ENCODE measurements around the gene TSPYL1.
"Not testable (repeated sequence)": the region's sequence is repeated elsewhere in the genome, so short reads cannot be mapped to it uniquely, and the experiment has no call there.

TSPYL1 gene

DNA sequence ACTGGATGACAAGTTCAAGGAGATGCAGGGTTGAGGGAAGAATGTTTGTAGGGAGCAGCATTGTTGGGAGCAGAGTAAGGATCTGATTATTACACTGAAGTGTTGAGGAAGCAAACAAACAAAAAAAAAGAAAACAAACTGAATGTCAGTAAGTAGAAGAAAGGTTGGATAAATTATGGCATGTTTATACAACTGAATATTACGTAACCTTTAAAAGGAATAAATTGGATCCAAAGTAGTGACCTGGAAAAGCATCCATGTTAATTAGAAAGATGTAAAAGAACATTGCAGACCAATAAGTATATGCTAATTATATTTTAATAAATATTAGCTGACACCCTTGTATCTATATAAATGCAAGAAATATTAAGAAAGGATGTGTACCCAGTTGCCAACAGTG is 12.8 kb upstream of the TSPYL1 start:
- no peak for DNase-seq

DNA sequence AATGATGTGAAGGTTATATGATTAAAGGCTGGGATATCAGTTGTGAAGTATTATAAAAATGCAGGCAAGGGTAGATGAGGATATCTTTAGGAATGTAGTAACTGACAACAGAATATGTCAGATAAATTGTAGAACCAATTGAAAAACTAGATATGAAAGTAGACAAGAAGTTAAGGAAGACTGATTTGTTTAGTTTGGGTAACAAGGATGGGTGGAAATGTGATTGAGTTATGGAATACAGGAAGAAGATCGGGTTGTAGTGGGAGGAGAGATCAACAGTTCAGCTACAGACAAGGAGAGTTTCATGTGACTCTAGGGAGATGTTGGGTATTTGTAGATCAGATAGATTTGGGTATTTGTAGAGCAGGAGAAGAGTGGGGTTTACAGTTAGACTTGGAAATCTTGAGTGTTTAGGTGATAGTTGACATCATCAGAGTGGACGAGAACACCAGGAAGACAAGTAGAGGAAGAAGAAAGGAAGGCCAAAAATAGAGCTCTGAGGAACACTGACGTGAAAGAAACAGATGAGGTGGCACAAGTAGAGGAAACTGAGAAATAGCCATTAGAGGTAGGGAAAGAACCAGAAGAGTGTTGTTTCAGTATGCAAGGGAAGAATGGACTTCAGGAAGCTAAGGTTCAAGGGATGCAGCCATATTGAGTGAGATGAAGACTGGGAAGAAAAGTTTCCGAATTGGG is 12.1 kb upstream of the TSPYL1 start:
- DNase-seq, result no peak

DNA sequence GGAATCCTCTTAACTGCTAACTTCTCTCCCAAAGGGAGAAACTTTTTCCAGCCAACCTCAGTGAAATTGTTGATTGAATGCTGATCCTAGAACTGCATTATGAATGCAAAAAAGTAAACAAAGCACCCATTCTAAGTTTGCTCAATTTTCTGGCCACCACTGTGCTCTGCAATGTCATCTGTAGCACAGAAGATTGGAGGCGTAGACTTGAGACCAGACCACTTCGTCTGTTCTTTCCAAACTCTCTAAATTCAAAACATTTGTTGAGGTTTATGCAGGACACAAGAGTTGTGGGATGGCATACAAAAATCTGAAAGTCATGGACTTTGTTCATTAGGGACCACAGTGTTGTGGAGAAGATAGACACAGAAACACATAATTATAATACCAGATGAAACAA is 11.1 kb upstream of the TSPYL1 start:
- DNase-seq, result no peak

DNA sequence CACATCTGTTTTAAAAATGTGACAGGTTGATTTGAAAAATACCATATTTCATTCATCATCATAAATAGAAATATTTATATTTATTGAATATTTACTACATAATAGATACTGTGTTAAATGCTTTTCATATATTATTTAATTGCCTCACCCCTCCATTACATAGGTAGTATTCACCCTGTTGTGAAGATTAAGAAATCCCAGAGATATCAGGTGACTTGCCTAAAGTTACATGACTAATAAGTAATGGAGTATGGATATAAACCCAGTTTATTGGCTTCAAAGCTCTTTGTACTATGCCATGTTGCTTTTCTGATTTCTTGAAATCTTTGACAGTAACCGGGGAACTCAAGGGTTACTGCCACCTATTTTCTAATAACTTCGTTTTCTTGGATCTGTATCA is 10.1 kb upstream of the TSPYL1 start:
- no peak for DNase-seq

DNA sequence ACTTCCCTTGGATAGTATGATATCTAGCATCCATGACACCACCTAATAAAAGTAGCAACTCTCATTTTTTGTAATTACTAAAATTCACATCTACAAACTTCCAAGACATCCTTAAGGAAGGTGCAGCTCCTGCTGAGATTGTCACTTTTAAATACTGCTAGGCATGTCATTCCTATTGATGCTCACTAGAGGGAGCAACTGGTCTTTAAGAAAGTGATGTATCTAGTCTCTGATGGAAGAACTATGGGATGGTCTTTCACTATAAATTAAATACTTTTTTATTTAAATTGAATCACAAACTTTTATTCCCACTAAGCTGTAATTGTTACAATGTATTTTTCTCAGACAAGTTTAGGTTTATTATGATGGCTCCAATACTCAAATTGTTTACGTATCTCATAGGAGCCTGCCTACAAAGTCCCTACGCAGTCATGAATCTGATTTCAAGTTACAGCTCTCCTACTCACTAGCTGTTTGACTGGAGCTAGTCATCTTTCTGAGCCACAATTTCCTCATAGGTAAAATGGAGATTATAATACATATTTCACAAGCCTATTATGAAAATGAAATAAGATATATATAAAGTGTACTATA is 8.1 kb upstream of the TSPYL1 start:
- no peak for DNase-seq

DNA sequence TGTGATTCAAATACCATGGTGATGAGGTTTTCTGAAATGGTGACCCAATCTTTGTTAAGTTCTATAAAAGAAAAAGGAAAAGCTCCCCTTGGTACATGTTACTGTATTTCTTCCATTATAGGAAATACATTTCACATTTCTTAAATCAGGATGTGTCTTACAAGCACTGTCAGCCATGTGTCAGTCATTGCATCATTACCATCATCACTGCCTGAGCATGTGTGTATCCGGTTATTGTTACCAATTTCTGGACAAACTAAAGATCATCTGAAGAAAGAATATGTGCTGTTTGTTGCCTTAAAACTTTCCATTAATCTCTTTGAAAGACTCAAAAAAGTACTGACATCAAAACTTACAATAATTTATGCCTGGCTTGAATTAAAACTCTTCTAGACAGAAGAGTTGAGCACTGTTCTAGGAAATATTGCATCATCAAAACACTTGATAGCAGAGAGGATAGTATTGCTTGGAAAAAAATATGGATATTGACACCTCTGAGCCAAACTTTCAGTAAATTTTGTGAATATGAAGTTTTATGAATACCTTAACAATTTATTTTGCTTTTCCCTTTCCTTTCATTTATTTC is 7.1 kb upstream of the TSPYL1 start:
- DNase-seq, result no peak

DNA sequence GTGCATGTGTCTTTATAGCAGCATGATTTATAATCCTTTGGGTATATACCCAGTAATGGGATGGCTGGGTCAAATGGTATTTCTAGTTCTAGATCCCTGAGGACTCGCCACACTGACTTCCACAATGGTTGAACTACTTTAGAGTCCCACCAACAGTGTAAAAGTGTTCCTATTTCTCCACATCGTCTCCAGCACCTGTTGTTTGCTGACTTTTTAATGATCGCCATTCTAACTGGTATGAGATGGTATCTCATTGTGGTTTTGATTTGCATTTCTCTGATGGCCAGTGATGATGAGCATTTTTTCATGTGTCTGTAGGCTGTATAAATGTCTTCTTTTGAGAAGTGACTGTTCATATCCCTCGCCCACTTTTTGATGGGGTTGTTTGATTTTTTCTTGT is 5.3 kb upstream of the TSPYL1 start:
- not testable (repeated sequence) for DNase-seq

DNA sequence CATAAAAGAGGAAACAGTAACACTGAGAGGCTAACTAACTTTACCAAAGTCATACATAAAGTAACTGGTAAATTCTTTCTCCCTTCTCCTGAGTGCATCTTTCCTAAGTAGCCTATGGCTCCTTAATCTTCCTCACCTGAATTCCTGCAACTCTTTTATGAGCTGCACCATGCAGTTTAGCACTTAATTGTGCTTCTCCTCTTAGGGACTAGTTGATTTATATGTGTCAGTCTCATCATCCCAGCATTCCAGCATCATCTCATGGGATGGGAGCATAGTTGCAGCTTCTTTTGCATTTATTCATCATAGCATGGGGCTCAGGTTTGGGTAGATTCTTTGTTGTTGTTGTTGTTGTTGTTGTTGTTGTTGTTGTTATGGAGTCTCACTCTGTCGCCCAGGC is 3.5 kb upstream of the TSPYL1 start:
- DNase-seq, result no peak

DNA sequence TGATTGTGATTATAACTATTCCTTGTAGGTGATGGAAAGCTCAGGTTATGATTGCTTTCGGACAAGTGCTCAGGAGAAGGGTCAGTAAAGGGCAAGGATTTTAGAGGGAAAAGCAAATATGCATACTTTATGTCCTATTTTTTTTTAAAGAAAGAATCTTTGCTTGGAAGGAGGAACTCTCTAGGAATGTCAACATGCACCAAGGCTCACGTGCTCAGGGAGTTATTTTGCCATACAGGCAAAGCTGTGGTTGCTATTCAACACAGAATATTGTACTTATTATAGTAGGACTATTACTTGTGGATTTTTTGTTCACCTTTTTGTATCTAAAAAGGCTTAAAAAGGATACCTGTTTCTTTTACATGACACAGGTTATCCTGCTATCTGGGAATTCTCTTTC is 3.0 kb upstream of the TSPYL1 start:
- DNase-seq, result no peak

DNA sequence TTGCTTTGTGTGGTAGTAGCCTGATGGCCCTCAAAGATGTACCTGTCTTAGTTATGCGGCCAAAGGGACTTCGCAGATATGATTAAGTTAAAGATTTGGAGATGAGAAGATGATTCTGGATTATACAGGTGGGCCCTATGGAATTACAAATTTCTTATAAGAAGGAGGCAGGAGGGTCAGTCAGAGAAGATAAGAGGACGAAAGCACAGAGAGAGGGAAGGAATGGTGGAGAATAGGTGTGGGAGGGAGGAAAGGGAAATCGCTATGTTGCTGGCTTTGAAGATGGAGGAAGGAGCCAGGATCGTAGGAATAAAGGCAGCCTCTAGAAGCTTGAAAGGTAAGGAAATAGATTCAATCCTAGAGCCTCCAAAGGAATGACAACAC is 1.2 kb upstream of the TSPYL1 start:
- DNase-seq, result no peak

DNA sequence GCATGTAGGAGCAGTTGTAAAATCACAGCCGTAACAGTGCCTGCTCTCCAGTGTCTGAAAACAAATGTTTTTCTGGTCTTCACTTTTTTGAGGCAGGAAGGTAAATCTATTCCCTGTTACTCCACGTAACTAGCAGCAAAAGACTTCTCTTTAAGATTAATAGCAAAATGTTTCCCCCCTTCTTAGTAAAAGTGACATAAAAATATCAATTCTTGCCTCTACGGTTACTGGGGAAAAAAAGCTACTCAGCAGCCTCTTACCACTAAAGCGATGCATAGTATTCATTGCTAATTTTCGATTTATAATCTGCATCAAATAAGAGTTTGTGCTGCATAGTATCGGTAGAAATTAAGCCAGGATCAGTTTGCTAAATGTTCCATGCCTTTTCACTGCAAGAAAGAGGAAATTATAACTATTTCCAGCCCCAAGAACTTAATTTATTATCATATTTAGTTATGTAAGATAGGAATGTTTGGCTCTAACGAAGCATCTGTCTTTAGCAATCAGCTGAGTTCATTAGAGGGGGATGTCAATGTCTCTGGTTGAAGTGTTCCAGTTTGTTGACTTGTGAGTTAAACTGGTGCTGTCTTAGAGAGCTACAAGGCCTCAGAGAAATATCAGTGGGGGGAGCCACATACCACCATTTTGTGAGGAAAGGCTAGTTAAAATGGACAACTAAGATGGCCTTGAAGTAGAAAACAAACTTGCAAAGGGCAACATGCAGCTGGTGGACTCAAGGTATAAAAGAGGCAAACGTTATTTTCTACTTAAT is 617 bp upstream of the TSPYL1 start:
- no peak for DNase-seq

DNA sequence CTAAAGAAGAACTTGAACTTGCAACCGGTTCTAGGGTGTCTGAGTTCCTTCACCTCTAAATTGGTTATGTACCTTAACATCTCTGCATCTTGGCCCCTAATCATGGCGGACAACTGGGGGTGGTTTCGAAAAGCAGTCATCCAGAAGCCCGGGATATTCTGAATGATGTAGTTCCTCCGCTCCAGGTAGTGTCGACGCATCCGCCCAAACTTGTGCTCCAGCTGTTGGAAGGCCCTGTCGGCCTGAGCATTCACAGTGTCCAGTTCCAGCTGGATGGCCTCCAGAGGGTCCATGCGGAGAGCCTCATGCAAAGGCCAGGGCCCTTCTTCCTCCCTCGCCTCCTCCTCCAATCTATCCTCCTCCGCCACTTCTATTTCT is 887 bp downstream of the TSPYL1 start:
- peak; percentile 79 for DNase-seq

DNA sequence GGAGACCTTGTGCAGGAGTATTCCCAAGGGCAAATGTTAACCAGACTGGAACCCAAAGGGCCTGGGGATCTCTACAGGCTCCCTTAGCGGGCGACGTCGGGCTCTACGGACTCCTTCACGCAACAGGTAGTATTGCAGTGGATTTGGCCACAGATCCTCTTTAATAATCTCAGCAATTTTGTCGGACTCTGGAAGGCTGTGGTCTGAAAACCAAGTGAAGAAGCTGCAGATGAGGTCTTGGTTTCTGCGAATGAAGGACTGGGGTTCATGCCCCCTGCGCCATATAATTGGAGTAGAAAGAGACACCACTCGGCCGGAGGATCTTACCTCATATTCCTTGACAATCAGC is 1.3 kb downstream of the TSPYL1 start:
- DNase-seq, result no peak

DNA sequence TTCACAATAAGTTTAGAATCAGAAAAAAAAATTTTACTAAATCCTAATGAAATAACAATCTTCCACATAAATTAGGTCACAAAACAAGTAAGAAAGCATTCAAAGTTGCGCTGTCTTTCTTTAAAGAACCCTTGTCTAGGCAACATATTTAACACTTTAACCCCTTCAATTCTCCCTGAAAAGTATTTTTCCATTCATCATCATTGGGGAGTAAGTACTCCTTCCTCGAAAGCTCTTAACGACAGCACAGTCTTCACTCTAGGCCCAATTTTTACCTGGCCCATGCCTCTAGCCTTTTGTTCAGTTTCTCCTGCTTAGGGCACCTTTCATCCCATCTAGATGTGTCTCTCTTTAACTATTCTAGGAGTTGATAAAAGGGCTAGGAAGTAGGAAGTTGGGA is 2.6 kb downstream of the TSPYL1 start:
- DNase-seq, result no peak

DNA sequence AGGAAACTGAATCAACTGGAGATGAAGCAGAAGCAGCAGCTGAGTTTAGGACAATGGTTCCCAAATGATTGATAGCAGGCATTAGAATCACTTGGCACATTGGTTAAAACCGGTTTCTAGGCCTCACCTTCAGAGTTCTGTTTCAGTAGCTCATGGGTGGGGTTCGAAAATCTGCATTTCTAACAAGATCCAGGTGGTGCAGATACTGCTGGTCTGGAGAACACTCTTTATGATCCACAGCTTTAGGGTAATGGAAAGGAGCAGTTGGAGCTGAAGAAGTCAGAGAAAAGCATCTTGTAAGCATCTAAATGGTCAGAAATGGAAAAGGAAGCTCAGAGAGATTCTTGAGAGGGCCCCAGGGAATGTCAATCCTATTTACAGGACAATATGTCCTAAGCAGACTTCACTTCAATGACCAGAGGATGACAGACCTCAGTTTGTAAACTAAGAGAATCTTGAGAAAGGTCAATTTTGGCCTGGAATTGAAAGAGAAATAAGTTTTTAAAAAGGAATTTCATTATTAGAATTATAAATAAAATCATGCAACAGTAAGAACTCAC is 8.5 kb downstream of the TSPYL1 start:
- no peak for DNase-seq

DNA sequence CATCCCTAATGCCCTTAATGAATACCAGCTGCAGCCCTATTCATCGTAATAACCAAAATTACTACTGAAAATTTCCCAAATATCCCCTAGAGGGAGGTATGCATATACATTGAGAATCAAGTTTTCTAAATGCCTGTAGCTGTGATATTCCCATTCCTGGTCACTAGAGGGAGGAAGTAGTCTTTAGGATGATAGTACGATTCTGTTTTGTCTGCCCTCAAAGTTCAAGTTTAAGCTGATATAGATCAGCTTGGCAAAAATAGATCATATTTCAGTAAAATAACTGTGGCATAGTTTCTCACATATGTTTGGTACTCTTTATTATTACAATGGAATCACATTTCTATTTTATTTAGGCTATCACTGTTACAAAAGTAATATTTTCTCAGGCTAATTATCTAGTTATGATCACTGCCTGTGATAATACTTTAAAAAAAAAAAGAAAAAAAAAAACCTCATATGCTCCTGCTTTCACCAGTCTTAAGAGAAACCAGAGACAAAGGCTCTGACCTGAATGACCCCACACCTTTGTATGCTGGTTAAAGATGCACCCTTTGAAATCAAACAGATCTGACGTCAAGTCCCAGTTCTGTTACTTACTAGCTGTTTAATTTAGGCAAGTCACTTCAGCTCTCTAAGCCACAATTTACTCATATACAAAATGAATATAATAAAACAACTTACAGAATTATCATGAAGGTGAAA is 11.0 kb downstream of the TSPYL1 start:
- DNase-seq, result no peak

DNA sequence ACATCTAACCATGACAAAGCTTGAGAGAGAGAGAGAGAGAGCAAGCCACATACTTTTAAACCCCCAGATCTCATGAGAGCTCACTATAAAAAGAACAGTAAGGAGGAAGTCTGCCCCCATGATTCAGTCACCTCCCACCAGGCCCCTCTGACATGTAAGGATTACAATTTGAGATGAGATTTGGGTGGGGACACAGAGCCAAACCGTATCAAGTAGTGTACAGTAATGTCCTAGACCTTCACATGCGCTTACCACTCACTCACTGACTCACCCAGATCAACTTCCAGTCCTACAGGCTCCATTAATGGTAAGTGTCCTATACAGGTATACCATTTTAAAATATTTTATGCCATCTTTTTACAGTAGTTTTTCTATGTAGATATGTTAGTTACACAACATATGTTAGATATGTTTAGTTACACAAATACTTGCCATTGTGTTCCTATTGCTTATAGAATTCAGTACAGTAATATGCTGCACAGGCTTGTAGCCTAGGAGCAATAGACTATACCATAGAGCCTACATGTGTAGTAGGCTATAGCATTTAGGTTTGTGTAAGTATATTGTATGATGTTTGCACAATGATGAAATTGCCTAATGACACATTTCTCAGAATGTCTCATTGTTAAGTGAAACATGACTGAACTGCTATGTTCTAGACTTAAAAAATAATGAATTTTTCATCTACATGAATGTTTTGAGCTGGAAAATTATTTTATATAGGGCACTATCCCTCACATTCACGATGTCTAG is 11.7 kb downstream of the TSPYL1 start:
- DNase-seq, result no peak

DNA sequence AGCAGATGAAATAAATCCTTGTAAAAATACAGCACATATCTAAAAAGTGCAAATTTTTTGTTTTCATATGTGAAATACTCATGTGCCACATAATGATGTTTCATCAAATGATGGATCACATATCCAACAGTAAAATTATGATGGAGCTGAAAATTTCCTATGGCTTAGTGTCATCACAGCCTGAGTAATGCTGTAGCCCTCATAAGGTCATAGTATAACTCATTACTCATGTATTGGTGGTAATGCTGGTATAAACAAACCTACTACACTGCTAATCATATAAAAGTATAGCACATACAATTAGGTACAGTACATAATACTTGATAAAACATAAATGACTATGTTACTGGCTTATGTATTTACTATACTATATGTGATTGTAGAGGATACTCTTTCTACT is 12.9 kb downstream of the TSPYL1 start:
- no peak for DNase-seq

DNA sequence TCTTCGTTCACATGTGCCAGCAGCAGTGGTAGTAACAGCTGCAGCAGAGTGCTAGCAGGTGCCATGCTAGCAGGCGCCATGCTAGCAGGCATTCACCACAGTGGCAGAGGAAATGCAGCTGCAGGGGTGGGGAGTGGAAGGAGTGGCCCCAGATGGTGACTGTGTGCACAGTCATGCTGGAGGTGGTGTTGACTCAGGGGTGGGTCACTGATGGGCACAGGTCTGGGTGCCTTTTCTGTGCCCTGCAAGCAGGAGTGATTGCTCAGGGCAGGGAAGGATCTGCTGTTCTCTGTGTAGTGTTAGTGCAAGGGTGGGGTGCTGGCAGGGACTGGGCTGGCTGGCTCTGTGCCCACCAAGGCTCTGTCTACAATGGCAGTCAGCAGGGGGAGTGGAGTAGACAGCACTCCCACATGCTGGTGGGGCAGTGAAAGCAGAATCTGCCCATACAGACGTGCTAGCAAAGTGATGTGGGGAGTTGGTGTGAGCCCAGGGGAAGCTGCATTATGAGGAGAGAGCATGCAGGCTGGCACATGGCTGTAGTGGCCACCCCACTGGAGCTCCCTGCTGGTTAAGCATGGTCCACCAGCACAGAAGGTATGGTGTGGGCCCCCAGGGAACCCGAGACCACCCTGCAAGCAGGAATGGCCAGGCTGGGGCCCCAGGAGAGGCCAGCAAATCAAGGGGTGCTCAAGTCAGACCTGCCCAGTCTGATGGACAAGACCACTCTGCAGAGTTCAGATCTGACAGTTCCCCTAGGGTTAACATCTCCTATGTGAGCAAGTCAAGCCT is 14.5 kb downstream of the TSPYL1 start:
- peak; percentile 27 for DNase-seq

DNA sequence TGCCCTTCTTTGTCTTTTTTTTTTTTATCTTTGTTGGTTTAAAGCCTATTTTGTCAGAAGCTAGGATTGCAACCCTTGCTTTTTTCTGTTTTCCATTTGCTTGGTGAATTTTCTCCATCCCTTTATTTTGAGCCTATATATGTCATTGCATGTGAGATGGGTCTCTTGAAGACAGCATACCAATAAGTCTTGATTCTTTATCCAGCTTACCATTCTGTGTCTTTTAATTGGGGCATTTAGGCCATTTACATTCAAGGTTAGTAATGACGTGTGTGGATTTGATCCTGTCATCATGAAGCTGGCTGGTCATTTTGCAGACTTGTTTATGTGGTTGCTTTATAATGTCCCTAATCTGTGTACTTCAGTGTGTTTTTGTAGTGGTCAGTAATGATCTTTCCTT is 16.4 kb downstream of the TSPYL1 start:
- no peak for DNase-seq

DNA sequence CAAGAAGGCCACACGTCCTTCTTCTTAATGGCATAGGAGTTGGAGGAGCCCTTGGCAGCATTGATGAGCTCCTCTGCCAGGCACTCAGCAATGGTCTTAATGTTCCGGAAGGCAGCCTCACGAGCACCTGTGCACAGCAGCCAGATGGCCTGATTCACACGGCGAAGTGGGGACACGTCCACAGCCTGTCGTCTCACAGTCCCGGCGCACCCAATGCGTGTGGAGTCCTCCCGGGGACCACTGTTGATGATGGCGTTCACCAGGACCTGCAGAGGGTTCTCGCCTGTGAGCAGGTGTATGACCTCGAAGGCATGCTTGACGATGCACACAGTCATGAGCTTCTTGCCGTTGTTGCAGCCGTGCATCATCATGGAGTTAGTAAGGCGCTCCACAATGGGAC is 21.2 kb downstream of the TSPYL1 start:
- no peak for DNase-seq

DNA sequence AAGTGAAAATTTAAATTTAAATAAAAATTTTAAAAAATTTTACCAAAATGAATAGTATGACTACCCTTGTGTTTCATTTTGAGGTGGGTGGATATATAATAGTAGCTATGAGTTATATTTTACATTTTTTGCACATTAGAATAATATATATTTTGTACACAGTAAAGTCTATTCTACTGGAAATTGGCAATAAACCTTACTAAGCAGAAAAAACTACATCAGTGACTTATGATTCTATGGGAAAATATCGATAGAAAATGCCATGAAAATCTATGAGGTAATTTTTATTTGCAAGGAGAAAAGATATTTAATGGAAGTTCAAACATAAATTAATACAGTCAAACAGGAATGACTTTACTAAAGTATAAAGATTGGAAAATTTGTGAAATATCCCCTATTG is 23.0 kb downstream of the TSPYL1 start:
- no peak for DNase-seq
